Keratinocyte (primary cell): ENCODE results near the gene ATF7IP. TPM values are rescaled to one million over a fixed set of nuclear protein-coding genes. Genes with fewer than 3 reads are reported as not detected.
"Not testable (repeated sequence)": the region's sequence is repeated elsewhere in the genome, so short reads cannot be mapped to it uniquely, and the experiment has no call there.

ENCODE experiments used
- DNase-seq: peaks from one replicate; pipeline ENCODE4 v3.0.0-alpha.2; 2011; ENCODE audit warnings: low read depth, missing footprints, low spot score
- FAIRE-seq: peaks from 2 replicates; lab custom pipeline; 2011; peaks lifted over from hg19 to GRCh38; lab: Jason Lieb, UNC
- H2AFZ ChIP-seq: 2 replicates; pipeline ENCODE4 v1.6.0; 2012; ENCODE audit warnings: low read length, control low read depth, inconsistent platforms; ENCODE audit not compliant: control insufficient read depth
- H3K27ac ChIP-seq: 2 replicates; pipeline ENCODE4 v1.5.1; 2011; ENCODE audit warnings: low read length; ENCODE audit not compliant: control insufficient read depth, insufficient read depth
- H3K27me3 ChIP-seq: 3 replicates; pipeline ENCODE4 v1.6.0; 2011; ENCODE audit warnings: low read length; ENCODE audit not compliant: control insufficient read depth, insufficient read depth; ENCODE audit errors: extremely low read depth
- H3K36me3 ChIP-seq, 2 experiments: 2 replicates in 1 of 2; 3 replicates in 1 of 2; pipeline ENCODE4 v1.5.1; 2011; ENCODE audit warnings: low read length in 2 of 2, mild to moderate bottlenecking in 1 of 2; ENCODE audit not compliant: control insufficient read depth in 2 of 2, insufficient read depth in 2 of 2; ENCODE audit errors: extremely low read depth in 1 of 2
- H3K4me1 ChIP-seq: 3 replicates; pipeline ENCODE4 v1.5.1; 2011; ENCODE audit warnings: low read length; ENCODE audit not compliant: control insufficient read depth, insufficient read depth; ENCODE audit errors: extremely low read depth
- H3K4me2 ChIP-seq: 3 replicates; pipeline ENCODE4 v1.6.0; 2011; ENCODE audit warnings: low read depth, low read length; ENCODE audit not compliant: control insufficient read depth, insufficient read depth; ENCODE audit errors: extremely low read depth
- H3K4me3 ChIP-seq, 3 experiments: fragments of 200-600 bp in 1 of 3; sonication (generic) in 1 of 3; 2 replicates in 2 of 3; 3 replicates in 1 of 3; pipeline ENCODE4 v1.5.1; 2011 to 2016; ENCODE audit warnings: low read length in 3 of 3, mild to moderate bottlenecking in 3 of 3, control low read depth in 2 of 3, inconsistent platforms in 1 of 3, low read depth in 1 of 3, mixed read lengths in 1 of 3, mixed run types in 1 of 3, moderate library complexity in 1 of 3; ENCODE audit not compliant: control insufficient read depth in 2 of 3, insufficient read depth in 2 of 3; ENCODE audit errors: extremely low read depth in 1 of 3
- H3K79me2 ChIP-seq: 2 replicates; pipeline ENCODE4 v1.6.0; 2012; ENCODE audit warnings: low read length; ENCODE audit not compliant: control insufficient read depth, insufficient read depth
- H3K9ac ChIP-seq: 3 replicates; pipeline ENCODE4 v1.6.0; 2011; ENCODE audit warnings: low read length; ENCODE audit not compliant: control insufficient read depth, insufficient read depth; ENCODE audit errors: extremely low read depth
- H3K9me1 ChIP-seq: 3 replicates; pipeline ENCODE4 v1.6.0; 2011; ENCODE audit warnings: low read length; ENCODE audit not compliant: control insufficient read depth, insufficient read depth; ENCODE audit errors: extremely low read depth
- H3K9me3 ChIP-seq: 2 replicates; pipeline ENCODE4 v1.5.1; 2012; ENCODE audit warnings: low read depth, low read length; ENCODE audit not compliant: control insufficient read depth
- H4K20me1 ChIP-seq: 3 replicates; pipeline ENCODE4 v1.6.0; 2011; ENCODE audit warnings: low read length; ENCODE audit not compliant: control insufficient read depth, insufficient read depth; ENCODE audit errors: extremely low read depth
- CTCF ChIP-seq, 3 experiments: IDR thresholded peaks in 1 of 3; conservative IDR thresholded peaks in 1 of 3; optimal IDR thresholded peaks in 1 of 3; 2 replicates in 2 of 3; 3 replicates in 1 of 3; pipeline versions ENCODE3 to v1.5.1; 2011; ENCODE audit warnings: low read length in 3 of 3, mild to moderate bottlenecking in 3 of 3, moderate library complexity in 2 of 3, control low read depth in 1 of 3, inconsistent platforms in 1 of 3; ENCODE audit not compliant: insufficient read depth in 2 of 3; ENCODE audit errors: extremely low read depth in 1 of 3
- EZH2 ChIP-seq: IDR thresholded peaks from one replicate; pipeline ENCODE4 v1.6.1; 2012; ENCODE audit warnings: inconsistent platforms, mild to moderate bottlenecking, low read length, moderate library complexity
- dilution Hi-C: fragments of 300-500 bp; cut with MboI; formaldehyde crosslinking; loops from one replicate; pipeline ENCODE4 v1.7.0; 2020; ENCODE audit warnings: low sequenced_read_pairs; ENCODE audit not compliant: extremely low pct_ligation_motif_present
- polyA plus RNA-seq, 5 experiments: library from polyadenylated mRNA; depleted of rRNA in 3 of 5; stranded (reverse) in 3 of 5; stranded (forward) in 1 of 5; unstranded in 1 of 5; fragments of >200 nt; gene quantifications; 1 replicate in 1 of 5; 2 replicates in 3 of 5; 3 replicates in 1 of 5; pipeline versions ENCODE4 v1.2.1 to v1.2.3, GENCODE V29; 2011 to 2012; ENCODE audit warnings: missing spikeins in 2 of 5, low read depth in 1 of 5, low replicate concordance in 1 of 5

Gene ATF7IP
- polyA plus RNA-seq, 1 donor (not counting 4 experiments of a cell fraction or from before 2014, with no cell fraction given), result 16.3 TPM

- Histone ChIP-seq H3K4me2 (peak overlapping the region; percentile 77), H4K20me1 (no peaks in the 10 kb centered on the region), H3K27me3 (no peaks in the 10 kb centered on the region), H3K9me3 (no peaks in the 10 kb centered on the region), H2AFZ (no peak overlapping the region), H3K79me2 (peaks cover 87% of the 10 kb centered on the region), H3K9me1 (no peaks in the 10 kb centered on the region), H3K4me1 (peaks cover 17% of the 10 kb centered on the region), H3K9ac (no peak overlapping the region), H3K36me3 (no peaks in the 10 kb centered on the region), H3K4me3 (no peak overlapping the region), H3K27ac (peak overlapping the region; percentile 37)
- DNase-seq (no peak), FAIRE-seq (no peak)
- dilution Hi-C loops, result no loop called here
- TF ChIP-seq EZH2 (no peak), CTCF (optimal IDR thresholded peaks at IDR 0.05 in 1 of 3, IDR thresholded peaks at IDR 0.05 in 1 of 3, conservative IDR thresholded peaks at IDR 0.05 in 1 of 3; ENCODE audit: extremely low read depth in 1 of 3, insufficient read depth in 2 of 3, low read length in 3 of 3) (no peak)
Observed at GRCh38 chr12:14400599-14400998, 35.1 kb downstream of the ATF7IP start.

- H2AFZ ChIP-seq, FAIRE-seq, dilution Hi-C loops, H4K20me1 ChIP-seq, H3K36me3 ChIP-seq, H3K27ac ChIP-seq, H3K9me3 ChIP-seq, H3K9me1 ChIP-seq, H3K9ac ChIP-seq, DNase-seq, H3K4me3 ChIP-seq, H3K27me3 ChIP-seq, H3K4me2 ChIP-seq: not testable (repeated sequence)
- H3K79me2 ChIP-seq, result peaks cover 90% of the 10 kb centered on the region
- H3K4me1 ChIP-seq, result peaks cover 17% of the 10 kb centered on the region
Observed at GRCh38 chr12:14401267-14401666, 35.8 kb downstream of the ATF7IP start.

- FAIRE-seq, result no peak
- DNase-seq, result no peak
- no peak overlapping the region for H3K4me2 ChIP-seq
- H3K9me1 ChIP-seq, result no peaks in the 10 kb centered on the region
- peaks cover 89% of the 10 kb centered on the region for H3K79me2 ChIP-seq
- H3K9ac ChIP-seq, result no peak overlapping the region
- dilution Hi-C loops, result no loop called here
- peaks cover 17% of the 10 kb centered on the region for H3K4me1 ChIP-seq
- no peaks in the 10 kb centered on the region for H3K27me3 ChIP-seq
- no peaks in the 10 kb centered on the region for H3K9me3 ChIP-seq
- H2AFZ ChIP-seq, result no peak overlapping the region
- no peak overlapping the region for H3K4me3 ChIP-seq
- H3K27ac ChIP-seq, result no peak overlapping the region
- no peak for TF ChIP-seq EZH2
- TF ChIP-seq CTCF (optimal IDR thresholded peaks at IDR 0.05 in 1 of 3, IDR thresholded peaks at IDR 0.05 in 1 of 3, conservative IDR thresholded peaks at IDR 0.05 in 1 of 3; ENCODE audit: extremely low read depth in 1 of 3, insufficient read depth in 2 of 3, low read length in 3 of 3), result no peak
- no peaks in the 10 kb centered on the region for H3K36me3 ChIP-seq
- H4K20me1 ChIP-seq, result no peaks in the 10 kb centered on the region
Observed at GRCh38 chr12:14402697-14403096, 37.2 kb downstream of the ATF7IP start.
